ENCODE data around the gene SIGLEC14.
"Not testable (repeated sequence)": the region's sequence is repeated elsewhere in the genome, so short reads cannot be mapped to it uniquely, and the experiment has no call there.

SIGLEC14 gene, protein sequence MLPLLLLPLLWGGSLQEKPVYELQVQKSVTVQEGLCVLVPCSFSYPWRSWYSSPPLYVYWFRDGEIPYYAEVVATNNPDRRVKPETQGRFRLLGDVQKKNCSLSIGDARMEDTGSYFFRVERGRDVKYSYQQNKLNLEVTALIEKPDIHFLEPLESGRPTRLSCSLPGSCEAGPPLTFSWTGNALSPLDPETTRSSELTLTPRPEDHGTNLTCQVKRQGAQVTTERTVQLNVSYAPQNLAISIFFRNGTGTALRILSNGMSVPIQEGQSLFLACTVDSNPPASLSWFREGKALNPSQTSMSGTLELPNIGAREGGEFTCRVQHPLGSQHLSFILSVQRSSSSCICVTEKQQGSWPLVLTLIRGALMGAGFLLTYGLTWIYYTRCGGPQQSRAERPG

DNA sequence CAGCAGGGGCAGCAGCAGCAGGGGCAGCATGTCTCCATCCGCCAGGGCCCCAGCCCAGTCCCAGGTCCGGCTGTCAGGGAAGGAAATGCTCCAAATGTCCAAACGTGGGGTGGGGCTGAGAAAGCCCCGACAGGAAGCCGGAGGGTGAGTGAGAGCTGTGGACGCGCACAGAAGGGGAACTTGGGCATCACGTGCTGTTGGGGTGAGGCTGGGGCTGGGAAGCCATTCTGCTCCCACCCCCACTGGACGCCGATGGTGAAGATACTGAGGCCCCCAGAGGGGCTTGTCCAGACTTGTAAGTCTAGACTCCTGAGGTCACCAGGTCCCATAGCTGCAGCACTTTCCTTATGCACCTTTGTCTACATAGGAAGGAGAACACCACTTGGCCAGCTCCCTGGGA, at the start of gene SIGLEC14:
Gene SIGLEC14 (minus strand): TSS at position 96 of the 400 bp plus-strand sequence. CDS start 66 bp downstream, at position 30.
- DNase-seq: not testable (repeated sequence)

DNA sequence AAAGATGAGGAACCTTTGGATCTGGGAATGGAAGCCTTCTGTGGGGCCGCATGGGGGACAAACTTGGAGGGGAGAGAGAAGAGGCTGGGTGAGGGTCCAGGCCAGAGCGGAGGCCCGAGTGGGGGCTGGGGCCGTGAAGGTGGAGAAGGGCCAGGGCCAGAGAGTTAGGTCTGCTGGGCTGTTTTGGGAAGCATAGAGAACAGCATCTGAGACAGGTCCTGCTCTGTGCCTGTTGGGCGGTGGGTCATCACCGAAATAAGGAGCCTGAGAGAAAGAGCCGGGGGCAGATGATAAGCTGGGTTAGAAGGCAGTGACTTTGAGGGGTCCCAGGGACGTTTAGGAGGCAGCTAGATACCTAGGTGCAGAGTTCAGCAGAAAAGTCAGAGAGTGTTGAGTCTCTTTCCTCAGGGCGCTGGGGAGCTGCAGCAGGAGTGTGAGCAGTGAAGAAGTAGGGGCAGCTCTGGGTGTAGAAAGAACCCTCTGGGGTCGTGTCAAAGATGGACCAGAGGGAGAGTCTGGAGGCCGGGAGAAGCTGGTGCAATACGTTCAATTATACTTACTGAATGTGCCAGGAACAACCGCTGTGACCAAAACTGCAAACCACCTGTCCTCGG, 49.2 kb upstream of the SIGLEC14 start:
- no peak for DNase-seq

DNA sequence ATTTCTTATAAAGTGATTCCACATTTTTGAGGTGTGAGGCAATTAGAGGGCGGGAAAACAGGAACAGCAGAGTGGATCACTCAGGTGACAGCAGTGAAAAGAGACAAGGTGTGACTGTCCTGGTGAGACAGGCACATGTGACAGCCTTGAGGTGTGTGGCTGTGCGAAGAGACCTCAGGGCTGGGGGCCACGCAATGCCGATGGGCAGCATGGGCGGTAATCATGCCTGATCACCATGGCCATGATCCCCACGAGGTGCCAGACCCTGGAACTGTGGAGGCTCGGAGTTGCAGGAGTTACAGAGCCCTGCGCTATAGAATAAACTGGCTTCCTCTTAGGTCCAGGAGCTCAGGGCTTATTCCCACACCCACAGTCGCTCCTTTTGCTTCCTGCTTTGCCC, 48.5 kb upstream of the SIGLEC14 start:
- DNase-seq: no peak

DNA sequence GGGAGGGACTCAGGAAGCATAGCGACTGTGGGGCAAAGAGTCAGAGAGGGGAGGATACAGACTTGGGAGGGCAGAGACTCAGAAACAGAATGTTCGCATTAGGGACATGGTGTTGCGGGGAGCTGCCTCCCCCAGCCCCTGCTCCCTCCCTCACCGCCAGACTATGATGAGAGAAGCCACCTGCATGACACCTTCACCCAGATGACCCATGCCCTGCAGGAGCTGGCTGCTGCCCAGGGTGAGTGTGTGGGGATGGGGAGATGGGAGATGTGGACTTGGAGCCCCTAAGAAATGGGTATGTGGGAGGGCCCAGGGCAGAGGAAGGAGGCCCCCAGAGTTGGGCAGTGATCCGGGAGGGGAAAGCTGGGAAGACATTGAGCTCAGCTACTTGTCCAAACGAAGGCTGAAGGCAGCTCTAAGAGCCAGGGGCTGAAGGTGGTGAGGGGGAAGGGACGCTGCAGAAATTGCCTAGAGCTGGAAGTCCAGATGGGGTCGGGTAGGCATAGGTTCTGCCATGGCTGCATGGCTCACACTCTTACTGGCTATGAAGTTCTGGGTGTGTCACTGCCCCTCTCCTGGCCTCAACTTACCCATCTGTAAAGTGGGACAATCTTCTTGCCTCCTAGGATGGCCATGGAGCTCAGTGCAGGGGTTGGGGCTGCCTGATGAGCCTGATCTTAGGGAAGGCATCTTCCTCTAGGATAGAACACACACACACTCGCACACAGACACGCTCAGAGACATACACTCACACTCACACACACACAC, 47.9 kb upstream of the SIGLEC14 start:
- DNase-seq: no peak

DNA sequence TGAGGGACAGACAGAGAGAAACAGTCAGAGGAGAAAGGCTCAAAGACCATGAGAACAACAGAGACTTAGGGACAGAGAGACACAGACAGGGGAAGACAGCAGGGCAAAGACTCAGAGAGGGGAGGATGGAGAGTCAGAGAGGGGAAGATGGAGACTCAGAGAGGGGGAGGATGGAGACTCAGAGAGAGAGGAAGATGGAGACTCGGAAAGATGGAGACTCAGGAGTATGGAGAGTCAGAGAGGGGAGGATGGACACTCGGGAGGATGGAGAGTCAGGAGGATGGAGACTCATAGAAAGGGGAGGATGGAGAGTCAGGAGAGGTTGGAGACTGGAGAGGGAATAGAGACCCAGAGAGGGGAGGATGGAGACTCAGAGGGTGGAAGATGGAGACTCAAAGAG, 47.2 kb upstream of the SIGLEC14 start:
- no peak for DNase-seq

DNA sequence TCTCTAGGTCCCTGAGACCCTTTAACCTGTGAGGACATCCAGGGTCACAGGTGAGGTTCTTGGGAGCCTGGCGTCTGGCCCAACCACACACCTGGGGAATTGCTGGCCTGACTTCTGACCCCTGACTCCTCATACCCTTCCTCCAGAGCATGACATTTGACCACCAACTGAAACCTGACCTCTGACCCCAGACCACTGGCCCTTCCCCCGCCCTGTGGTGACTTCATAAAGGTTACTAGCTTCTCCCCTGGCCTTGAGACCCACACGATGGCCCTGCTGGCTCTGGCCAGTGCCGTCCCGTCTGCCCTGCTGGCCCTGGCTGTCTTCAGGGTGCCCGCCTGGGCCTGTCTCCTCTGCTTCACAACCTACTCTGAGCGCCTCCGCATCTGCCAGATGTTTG, 46.6 kb upstream of the SIGLEC14 start, which contains the start of gene SPACA6:
Gene SPACA6 (plus strand): TSS at position 71 of the 400 bp plus-strand sequence. CDS start 197 bp downstream, at position 268.
- no peak for DNase-seq

DNA sequence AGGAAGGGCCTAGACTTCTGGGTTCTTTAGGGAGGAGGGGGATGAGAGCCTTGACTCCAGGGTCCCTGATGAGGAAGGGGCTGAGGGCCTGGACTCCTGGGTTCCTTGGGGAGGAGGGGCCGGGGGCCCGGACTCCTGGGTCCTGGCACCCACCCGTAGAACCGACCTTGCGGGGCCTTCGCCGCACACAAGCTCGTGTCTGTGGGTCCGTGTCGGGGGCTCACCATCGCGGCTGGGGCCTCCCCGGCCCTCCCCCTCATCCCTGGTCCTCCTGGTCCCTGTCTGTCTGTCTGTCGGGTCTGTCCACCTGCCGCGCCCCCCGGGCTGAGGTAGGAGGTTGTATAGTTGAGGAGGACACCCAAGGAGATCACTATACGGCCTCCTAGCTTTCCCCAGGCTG, 45.8 kb upstream of the SIGLEC14 start:
- DNase-seq: no peak

DNA sequence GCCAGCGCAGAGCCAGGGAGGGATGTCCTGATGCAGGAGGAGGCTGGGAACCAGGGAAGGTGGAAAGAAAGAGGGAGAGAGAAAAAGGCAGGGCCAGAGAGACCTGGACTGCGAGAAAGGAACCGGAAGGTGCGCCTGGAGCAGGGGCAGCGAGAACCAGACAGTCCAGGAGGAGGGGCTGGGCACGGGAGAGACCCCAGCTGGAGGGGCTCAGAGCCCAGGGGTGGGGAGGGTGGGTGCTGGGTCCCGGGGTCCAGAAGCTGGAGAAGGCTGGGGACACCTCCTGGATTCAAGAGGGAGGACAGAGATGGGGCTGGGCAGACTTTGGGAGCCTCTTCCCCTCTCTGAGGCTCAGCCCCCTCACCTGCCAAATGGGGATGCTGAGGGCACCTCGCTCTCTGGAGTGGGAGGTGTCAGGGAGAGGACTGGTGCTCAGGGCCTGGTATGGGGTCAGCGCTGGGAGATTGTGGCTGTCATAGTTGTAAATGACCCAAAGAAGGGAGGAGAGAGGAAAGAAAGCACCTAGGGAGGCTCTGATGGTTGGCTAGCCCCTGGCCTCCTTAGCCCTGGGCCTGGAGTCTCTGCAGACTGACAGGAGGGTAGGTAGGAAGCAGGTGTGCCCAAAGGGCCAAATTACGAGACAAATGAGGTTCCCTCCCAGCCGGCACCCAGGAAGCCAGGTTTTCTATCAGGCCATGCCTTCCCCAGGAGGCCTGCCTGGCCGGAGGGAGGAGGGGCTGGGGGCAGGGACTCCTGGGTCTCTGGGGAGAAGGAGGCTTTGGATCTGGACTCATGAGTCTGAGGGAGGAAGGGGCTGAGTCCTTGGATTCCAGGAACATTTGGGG, 45.2 kb upstream of the SIGLEC14 start:
- DNase-seq: no peak

DNA sequence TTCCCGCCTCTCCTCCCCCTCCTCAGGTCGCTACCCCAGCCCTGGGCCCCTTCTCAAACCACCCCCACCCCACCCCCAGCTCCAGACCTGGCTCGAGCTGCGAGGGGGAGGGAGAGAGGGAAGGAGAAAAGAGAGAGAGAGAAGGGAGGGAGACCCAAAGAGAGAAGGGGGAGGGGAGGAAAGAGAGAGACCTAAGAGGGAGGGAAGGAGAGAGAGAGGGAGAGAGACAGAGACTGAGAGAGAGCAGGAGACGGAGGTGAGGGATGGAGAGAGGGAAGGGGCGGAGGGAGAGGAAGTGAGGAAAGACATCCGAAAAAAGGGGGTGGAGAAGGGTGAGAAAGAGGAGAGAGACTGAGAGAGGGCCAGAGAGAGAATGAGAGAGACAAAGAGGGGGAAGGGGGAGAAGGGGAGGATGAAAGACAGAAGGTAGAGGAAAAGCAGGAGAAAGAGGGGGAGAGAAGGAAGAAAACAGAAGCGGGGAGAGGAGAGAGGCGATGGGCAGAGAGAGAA, 44.5 kb upstream of the SIGLEC14 start:
- DNase-seq: no peak

DNA sequence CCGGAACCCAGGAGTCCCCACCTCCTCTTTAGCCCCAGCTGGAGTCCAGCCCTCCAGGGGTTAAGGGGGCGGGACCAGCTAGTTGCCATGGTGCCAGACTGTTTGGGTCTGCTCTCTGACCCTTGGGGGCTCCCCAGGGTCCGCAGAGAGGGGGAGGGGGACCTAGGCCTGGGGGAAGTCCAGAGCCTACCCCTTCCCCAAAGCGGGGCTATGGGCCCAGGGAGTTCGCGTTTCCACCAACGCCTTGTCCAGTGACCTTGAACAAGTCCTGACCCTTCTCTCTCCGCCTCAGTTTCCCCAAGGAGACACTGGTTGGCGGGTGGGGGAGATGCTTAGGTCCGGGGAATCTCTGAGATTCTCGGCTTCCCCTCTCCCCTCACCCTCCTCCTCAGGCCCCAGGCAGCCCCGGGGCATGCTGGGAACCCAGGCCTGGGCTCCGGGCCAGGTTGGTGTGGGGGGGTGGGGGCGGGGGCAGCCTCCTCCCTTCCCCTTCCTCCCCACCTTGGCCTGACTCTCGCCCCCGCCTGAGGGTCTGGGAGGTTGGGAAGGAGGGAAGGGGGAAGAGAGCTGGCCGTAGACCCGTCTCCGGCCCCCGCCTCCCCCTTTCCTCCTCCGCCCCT, 43.9 kb upstream of the SIGLEC14 start:
- DNase-seq: peak; percentile 62

DNA sequence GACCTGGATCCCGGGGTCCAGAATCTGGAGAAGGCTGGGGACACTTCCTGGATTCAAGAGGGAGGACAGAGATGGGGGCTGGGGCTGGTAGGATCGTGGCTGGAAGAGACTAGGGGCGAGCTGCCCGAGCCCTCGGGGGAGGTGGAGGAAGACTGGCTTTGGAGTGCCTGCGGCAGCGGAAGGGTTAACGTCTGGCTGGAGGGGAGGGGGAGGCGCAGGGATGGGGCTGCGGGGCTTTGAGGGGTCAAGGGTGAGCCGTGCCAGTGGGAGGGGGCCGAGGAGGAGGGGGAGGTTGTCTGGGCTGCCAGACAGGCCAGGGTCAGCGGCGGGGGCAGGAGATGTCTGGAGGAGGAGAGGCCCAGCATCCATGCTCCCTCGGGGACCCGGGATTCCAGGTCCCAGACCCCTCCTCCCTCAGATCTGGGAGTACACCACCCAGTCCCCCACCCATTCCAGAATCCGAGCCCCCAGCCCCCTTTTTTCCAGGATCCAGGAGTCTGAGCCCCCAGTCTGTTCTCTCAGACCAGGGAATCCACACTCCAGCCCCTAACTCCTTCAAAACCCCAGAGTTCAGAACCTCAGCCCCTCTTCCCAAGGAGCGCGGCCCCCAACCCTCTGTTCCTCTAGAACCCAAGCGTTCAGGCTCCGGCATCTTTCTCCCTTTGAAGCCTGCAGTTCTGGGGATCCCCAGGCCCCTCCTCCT, 43.3 kb upstream of the SIGLEC14 start:
- no peak for DNase-seq

DNA sequence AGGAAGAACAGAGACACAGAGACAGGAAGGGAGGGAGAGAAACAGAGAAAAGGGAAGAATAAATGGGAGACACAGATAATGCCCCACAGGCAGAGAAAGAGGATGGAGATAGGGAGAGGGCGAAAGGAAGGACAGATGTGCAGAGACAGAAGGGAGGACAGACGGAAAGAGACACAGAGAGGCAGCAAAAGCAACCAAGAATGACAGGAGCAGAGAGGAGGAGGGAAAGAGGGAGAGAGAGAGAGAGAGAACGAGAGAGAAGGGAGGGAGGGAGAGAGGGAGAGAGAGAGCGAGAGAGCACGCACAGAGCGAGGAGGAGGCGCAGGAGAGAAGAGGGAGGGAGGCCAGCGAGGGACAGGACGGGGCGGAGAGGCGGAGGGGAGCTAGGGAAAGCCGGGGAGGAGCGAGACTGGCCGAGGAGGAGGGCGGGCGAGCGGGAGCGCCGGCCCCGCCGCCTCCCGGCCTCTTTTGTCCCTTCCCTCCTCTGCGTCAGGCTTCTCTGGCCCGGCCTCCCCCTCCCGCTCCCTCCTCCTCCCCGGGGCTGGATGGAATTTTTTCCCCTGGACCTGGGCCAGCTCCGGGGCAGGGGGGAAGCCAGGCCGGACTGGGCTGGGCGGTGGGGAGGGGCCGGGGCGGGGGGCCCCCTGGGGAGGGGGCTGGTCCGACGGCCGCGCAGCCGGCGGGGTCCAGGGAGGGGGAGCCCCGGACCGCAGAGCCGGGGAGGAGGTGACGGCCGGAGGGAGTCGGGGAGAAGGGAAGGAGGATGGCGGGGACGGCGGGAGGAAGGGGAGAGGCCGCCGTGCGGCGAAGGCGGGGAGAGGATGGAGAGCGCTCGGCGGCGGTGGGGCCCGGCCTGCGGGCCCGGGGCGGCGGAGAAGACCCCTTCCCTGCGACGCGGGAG, 42.3 kb upstream of the SIGLEC14 start:
- no peak for DNase-seq

DNA sequence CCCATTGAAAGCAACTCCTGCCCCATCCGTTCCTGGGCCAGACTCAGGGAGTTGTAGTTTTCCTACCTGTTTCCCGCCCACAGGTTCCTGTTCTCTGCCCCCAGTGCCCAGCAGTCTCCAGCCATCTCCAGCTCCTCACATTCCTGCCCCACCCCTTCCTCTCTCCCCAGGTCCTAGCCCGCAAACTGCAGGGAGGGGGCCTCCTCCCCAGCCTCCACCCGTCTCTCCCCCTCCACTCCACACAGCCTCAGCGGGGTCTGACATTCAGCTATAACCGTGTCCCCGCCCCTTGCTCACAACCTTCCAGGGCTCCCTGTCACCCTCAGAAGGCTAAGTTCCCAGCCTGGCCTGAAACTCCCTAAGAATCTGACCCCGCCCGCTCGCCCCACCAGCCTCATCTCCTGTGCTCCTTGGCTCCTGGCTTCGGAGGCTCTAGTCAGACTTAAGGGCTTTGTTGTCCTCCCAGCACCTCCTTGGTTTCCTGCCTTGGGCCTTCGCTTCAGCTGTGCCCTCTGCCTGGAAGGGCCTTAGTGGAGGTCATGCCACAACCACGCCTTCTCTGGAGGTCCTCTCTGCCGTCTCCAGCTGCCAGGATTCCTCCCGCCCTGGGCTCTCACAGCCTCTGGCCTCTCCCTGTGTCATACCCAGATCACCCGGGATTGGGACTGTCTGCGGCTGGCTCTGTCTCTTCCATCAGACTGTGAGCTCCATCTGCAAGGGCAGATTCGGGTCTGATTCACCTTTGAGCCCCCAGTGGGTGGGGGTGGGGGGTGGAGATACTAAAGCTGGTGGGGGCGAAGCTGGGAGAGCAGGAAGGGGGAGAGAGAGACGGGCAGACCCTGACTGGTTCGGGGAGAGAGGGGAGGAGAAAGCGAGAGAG, 41.4 kb upstream of the SIGLEC14 start:
- DNase-seq: no peak

DNA sequence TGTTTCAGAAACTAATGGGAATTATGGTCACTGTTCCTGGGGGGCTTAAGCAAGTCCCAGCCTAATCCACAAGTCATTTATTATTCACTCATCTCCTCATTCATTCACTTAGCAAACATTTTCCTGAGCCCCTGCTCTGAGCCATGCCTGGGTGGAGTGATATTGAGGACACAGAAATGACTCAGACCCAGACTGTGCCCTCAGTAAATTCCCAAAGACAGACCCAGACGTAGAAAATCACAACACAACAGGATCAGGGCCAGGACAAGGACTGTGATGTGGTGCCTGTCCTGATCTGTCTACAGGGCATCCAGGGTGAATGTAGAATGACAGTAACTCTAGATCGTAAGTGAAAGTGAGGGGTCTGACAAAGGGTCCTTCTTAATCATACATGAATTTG, 39.5 kb upstream of the SIGLEC14 start:
- no peak for DNase-seq

DNA sequence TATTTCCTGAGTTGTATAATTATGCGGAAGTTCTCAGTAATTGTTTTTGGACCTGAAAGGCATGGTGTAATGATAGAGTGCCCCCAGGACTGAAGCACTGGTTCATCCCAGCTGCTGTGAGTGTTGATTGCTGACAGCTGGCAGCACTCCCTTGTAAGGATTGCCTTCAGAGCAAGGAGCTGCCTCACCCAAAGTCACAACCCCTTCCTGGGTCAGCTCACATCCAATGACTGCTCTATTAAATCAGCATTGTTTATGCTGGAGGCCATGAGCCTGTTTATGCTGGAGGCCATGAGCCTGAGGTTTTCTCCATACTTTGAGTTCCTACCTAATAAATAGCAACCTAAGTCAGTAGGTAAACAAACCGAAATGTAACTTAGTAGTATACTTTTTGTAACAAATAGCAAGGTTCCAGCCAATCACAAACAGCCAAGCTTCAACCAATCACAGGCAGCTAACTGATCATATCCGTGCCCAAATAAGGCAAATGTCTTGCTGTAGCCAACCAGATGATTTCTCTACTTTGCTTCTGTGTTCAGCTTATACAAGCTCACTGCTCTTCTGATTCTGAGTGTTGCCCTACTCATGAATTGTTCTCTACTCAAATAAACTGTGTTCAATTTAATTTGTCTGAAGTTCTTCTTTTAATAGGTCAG, 34.8 kb upstream of the SIGLEC14 start:
- DNase-seq: no peak

DNA sequence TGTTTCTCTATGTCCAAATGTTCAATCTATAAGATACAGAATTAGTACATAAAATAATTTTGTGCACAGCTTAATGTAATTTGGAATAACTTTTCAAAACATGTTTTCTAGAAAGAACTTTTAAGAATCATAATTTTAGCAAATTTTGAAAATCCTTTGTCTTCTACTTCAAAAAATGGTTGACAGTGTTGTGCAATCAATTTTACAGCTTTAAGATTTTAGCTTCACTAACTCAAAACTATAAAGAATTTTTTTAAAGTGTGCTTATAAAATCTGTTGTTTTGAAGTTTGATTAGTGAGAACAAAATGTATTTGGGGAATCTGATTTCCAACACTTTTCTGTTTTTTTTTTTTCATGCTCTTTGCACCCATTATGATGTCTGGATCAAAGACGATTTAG, 33.8 kb upstream of the SIGLEC14 start:
- DNase-seq: no peak

DNA sequence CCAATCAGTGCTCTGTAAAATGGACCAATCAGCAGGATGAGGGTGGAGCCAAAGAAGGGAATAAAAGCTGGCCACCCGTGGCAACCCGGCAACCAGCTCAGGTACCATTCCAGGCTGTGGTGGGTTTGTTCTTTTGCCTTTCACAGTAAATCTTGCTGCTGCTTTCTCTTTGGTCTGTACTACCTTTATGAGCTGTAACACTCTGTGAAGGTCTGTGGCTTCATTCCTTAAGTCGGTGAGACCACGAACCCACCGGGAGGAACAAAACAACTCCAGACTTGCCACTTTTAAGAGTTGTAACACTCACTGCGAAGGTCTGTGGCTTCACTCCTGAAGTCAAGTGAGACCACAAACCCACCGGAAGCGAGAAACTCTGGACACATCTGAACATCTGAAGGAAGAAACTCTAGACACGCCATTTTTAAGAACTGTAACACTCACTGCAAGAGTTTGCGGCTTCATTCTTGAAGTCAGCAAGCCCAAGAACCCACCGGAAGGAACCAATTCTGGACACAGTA, 30.0 kb upstream of the SIGLEC14 start:
- DNase-seq: no peak

DNA sequence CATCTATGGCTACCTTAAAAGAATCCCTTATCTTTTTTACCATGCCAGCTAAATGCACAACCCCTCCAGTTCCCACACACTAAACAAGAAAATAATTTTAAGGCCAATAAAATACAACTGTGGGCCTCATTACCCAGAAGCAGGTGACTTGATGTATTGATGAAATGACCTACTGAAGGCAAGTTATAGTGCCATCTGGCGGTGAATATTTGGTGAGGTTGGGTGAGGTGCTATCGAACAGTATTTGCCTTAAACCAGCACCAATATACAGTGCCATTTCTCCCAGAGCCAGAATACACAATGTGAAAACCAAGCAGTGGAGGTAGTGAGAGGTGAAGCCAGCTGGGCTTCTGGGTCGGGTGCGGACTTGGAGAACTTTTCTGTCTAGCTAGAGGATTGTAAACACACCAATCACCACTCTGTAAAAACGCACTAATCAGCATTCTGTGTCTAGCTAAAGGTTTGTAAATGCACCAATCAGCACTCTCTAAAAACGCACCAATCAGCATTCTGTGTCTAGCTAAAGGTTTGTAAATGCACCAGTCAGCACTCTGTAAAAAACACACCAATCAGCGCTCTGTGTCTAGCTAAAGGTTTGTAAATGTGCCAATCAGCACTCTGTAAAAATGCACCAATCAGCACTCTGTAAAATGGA, 29.4 kb upstream of the SIGLEC14 start:
- not testable (repeated sequence) for DNase-seq
